ENCODE data around the gene EFCAB13.

Gene EFCAB13

DNA sequence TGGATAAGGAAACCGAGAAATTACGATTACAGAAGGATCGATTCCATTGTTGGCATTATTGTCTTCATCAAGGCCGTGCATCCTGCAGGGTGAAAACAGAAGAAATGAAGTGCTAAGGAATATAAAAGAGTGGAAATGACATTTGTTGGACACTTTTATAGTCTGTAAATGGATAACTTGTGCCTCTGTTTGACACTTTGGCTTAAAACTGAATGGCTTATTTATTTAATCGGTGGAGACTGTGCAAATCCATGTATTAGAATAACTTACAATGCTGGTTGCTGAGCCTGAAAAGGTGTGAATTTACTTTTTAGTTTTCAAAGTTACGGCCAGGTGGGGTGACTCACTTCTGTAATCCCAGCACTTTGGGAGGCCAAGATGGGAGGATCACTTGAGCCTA lies 38.8 kb upstream of the EFCAB13 start:
- Histone ChIP-seq H3K36me3 (ENCODE audit: control insufficient read depth, insufficient read depth, low read length) (peaks cover 13% of the 10 kb centered on the region), H3K9ac (ENCODE audit: low read length) (no peak overlapping the region), H3K27ac (ENCODE audit: low read depth, low read length) (no peak overlapping the region), H3K4me1 (ENCODE audit: control insufficient read depth, insufficient read depth, low read length) (peaks cover 6% of the 10 kb centered on the region), H3K4me3 (ENCODE audit: low read length) (no peak overlapping the region), H3K27me3 (ENCODE audit: control insufficient read depth, insufficient read depth, low read length) (no peaks in the 10 kb centered on the region)

DNA sequence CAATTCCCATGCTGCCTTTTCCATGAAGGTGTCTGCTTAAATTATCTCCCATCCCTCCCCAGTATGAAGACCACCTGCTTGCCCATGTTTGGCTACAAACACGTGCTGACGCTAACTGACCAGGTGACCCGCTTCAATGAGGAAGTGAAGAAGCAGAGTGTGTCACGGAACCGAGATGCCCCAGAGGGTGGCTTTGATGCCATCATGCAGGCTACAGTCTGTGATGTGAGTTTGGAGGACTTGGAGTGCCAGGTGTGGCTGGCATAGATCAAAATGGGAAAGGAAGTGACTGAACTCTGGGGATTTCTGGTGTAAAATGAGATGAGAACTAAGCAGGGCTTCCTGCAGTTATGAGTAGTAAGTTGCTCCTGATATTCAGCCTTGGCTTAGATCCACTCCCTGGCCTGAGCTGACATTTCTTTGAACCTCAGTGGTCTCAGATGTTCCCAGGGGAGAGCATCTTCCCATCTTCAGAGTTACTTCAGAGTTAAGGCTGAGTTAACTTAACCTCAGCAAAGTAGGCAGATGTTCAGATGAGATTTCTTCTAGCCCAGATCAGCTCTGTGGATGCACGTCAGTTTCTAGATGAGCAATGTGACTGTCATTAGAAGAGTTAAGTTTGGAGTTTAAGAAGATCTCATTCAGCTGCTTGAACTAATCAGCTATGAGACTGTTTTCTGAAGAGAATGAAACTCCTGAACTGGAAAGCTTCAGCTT lies 37.4 kb upstream of the EFCAB13 start:
- H3K4me3 ChIP-seq (ENCODE audit: low read length), result no peak overlapping the region
- no peaks in the 10 kb centered on the region for H3K4me1 ChIP-seq (ENCODE audit: control insufficient read depth, insufficient read depth, low read length)
- H3K9ac ChIP-seq (ENCODE audit: low read length), result no peak overlapping the region
- no peaks in the 10 kb centered on the region for H3K27me3 ChIP-seq (ENCODE audit: control insufficient read depth, insufficient read depth, low read length)
- H3K36me3 ChIP-seq (ENCODE audit: control insufficient read depth, insufficient read depth, low read length), result peaks cover 23% of the 10 kb centered on the region
- H3K27ac ChIP-seq (ENCODE audit: low read depth, low read length), result no peak overlapping the region

DNA sequence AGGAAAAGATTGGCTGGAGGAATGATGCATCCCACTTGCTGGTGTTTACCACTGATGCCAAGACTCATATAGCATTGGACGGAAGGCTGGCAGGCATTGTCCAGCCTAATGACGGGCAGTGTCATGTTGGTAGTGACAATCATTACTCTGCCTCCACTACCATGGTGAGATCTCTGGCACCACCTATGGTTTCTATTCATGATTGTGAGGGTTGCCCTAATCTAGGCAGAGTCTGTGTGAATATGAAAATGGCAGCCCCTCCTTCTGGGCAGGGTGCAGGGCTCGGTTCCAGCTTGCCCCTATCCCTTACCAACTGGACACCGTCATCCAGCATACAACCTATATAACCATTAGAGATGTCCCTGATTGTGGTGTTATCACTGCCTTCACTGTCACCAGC lies 36.7 kb upstream of the EFCAB13 start:
- H3K27me3 ChIP-seq (ENCODE audit: control insufficient read depth, insufficient read depth, low read length), result no peaks in the 10 kb centered on the region
- peaks cover 24% of the 10 kb centered on the region for H3K36me3 ChIP-seq (ENCODE audit: control insufficient read depth, insufficient read depth, low read length)
- no peak overlapping the region for H3K4me3 ChIP-seq (ENCODE audit: low read length)
- H3K4me1 ChIP-seq (ENCODE audit: control insufficient read depth, insufficient read depth, low read length), result no peaks in the 10 kb centered on the region
- H3K9ac ChIP-seq (ENCODE audit: low read length), result no peak overlapping the region
- H3K27ac ChIP-seq (ENCODE audit: low read depth, low read length), result no peak overlapping the region

DNA sequence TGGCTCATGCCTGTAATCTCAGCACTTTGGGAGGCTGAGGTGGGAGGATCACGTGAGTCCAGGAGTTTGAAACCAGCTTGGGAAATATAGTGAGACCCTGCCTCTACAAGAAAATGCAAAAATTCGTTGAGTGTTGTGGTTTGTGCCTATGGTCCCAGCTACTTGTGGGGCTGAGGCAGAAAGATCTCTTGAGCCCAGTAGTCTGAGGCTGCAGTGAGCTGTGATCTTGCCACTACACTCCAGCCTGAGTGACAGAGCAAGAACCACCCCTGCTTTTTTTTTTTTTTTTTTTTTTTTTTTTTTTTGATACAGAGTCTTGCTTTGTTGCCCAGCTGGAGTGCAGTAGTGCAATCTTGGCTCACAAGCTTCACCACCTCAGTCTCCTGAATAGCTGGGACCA lies 36.1 kb upstream of the EFCAB13 start:
- no peak overlapping the region for H3K4me3 ChIP-seq (ENCODE audit: low read length)
- no peak overlapping the region for H3K9ac ChIP-seq (ENCODE audit: low read length)
- no peaks in the 10 kb centered on the region for H3K4me1 ChIP-seq (ENCODE audit: control insufficient read depth, insufficient read depth, low read length)
- H3K27me3 ChIP-seq (ENCODE audit: control insufficient read depth, insufficient read depth, low read length), result no peaks in the 10 kb centered on the region
- peaks cover 29% of the 10 kb centered on the region for H3K36me3 ChIP-seq (ENCODE audit: control insufficient read depth, insufficient read depth, low read length)
- H3K27ac ChIP-seq (ENCODE audit: low read depth, low read length), result no peak overlapping the region

DNA sequence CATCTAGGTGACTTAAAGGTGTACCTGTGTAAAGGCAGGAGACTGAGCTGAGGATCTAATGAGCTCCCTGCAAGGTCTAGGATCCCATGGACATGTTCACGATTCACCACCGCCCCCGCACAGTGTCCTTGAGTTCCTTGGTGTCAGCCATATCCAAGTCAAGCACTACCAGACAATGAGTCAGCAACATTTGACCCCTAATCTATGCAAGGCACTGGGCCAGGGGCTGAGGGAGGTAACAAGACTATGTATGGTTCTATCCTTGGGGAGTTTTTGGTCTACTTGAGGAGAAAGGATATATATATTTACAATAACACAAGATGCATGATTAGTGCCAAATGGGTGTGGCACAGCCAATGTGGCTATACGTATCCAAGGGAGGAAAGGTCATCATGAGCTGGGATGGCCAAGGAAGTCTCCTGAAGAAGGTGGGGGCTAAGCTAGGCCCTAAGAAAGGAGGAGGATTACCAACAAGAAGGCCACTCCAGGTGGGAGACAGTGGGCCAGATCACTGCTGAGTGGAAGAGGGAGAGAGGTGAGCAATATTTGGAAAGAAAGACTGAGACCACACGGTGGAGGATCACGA lies 35.1 kb upstream of the EFCAB13 start:
- Histone ChIP-seq H3K9ac (ENCODE audit: low read length) (no peak overlapping the region), H3K27ac (ENCODE audit: low read depth, low read length) (no peak overlapping the region), H3K4me1 (ENCODE audit: control insufficient read depth, insufficient read depth, low read length) (no peaks in the 10 kb centered on the region), H3K27me3 (ENCODE audit: control insufficient read depth, insufficient read depth, low read length) (no peaks in the 10 kb centered on the region), H3K4me3 (ENCODE audit: low read length) (no peak overlapping the region), H3K36me3 (ENCODE audit: control insufficient read depth, insufficient read depth, low read length) (peaks cover 29% of the 10 kb centered on the region)

DNA sequence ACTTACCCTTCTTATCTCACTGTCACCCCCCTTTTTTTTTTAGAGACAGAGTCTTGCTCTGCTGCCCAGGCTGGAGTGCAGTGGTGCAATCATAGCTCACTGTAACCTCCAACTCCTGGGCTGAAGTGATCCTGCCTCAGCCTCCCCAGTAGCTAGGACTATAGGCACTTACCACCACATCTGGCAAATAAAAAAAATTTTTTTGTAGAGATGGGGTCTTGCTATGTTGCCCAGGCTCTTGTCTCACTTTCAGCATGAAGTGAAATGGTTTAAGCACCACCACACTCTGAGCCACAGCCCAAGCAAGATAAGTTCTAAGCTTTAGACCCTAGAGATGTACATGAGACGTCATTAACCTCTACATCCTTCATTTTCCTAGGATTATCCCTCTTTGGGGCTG lies 34.5 kb upstream of the EFCAB13 start:
- Histone ChIP-seq H3K36me3 (ENCODE audit: control insufficient read depth, insufficient read depth, low read length) (peaks cover 29% of the 10 kb centered on the region), H3K27ac (ENCODE audit: low read depth, low read length) (no peak overlapping the region), H3K4me3 (ENCODE audit: low read length) (no peak overlapping the region), H3K9ac (ENCODE audit: low read length) (no peak overlapping the region), H3K4me1 (ENCODE audit: control insufficient read depth, insufficient read depth, low read length) (no peaks in the 10 kb centered on the region), H3K27me3 (ENCODE audit: control insufficient read depth, insufficient read depth, low read length) (no peaks in the 10 kb centered on the region)

DNA sequence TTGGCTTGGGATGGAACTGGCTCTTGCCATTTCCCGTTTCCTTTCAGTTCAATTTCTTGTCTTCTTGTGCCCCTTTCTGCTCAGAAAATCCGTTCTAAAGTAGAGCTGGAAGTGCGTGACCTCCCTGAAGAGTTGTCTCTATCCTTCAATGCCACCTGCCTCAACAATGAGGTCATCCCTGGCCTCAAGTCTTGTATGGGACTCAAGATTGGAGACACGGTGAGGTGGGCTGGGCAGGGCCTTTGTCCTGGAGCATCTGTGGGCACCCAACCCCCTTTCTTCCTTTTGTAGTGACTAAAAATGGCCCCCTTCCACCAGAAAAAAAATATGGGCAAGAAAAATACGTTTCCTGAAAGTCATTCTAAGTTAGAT lies 32.9 kb upstream of the EFCAB13 start:
- Histone ChIP-seq H3K4me1 (ENCODE audit: control insufficient read depth, insufficient read depth, low read length) (no peaks in the 10 kb centered on the region), H3K27me3 (ENCODE audit: control insufficient read depth, insufficient read depth, low read length) (no peaks in the 10 kb centered on the region), H3K36me3 (ENCODE audit: control insufficient read depth, insufficient read depth, low read length) (peaks cover 24% of the 10 kb centered on the region), H3K9ac (ENCODE audit: low read length) (no peak overlapping the region), H3K27ac (ENCODE audit: low read depth, low read length) (no peak overlapping the region), H3K4me3 (ENCODE audit: low read length) (no peak overlapping the region)

DNA sequence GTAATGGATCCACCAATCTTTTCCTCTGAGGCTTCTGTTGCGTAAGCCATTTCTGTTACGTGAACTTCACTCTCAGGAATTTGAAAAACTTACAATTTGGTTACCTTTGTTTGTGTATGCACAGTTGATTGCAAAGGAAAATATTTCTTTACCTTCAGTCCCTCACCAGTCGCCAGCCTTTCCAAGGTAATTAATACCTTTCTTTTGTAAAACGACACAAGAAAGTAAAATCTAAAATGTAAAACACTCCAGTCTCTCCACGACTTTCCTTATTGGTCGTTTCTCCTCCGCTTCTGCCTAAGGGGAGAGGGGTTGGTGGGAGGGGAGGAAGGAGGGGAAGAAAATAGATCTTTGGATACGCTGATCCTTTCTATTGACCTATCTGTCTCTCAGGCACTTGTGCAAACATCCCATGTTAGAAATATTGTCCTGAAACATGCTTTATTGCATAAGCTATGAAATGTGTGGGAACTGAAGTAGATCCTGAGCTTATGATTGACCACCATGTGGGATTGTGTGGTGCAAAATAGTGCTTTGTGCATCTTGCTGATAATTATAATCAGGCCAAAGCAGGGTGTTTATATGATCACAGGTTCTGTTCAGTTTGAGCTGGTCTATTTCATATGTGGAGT lies 32.4 kb upstream of the EFCAB13 start:
- H3K36me3 ChIP-seq (ENCODE audit: control insufficient read depth, insufficient read depth, low read length), result peaks cover 24% of the 10 kb centered on the region
- no peaks in the 10 kb centered on the region for H3K4me1 ChIP-seq (ENCODE audit: control insufficient read depth, insufficient read depth, low read length)
- H3K4me3 ChIP-seq (ENCODE audit: low read length), result no peak overlapping the region
- no peak overlapping the region for H3K9ac ChIP-seq (ENCODE audit: low read length)
- no peak overlapping the region for H3K27ac ChIP-seq (ENCODE audit: low read depth, low read length)
- no peaks in the 10 kb centered on the region for H3K27me3 ChIP-seq (ENCODE audit: control insufficient read depth, insufficient read depth, low read length)

DNA sequence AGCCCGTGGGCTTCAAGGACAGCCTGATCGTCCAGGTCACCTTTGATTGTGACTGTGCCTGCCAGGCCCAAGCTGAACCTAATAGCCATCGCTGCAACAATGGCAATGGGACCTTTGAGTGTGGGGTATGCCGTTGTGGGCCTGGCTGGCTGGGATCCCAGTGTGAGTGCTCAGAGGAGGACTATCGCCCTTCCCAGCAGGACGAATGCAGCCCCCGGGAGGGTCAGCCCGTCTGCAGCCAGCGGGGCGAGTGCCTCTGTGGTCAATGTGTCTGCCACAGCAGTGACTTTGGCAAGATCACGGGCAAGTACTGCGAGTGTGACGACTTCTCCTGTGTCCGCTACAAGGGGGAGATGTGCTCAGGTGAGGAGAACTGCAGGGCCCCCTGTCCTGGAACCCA lies 31.5 kb upstream of the EFCAB13 start:
- Histone ChIP-seq H3K4me1 (ENCODE audit: control insufficient read depth, insufficient read depth, low read length) (no peaks in the 10 kb centered on the region), H3K27me3 (ENCODE audit: control insufficient read depth, insufficient read depth, low read length) (no peaks in the 10 kb centered on the region), H3K4me3 (ENCODE audit: low read length) (no peak overlapping the region), H3K27ac (ENCODE audit: low read depth, low read length) (no peak overlapping the region), H3K36me3 (ENCODE audit: control insufficient read depth, insufficient read depth, low read length) (peaks cover 21% of the 10 kb centered on the region), H3K9ac (ENCODE audit: low read length) (no peak overlapping the region)

DNA sequence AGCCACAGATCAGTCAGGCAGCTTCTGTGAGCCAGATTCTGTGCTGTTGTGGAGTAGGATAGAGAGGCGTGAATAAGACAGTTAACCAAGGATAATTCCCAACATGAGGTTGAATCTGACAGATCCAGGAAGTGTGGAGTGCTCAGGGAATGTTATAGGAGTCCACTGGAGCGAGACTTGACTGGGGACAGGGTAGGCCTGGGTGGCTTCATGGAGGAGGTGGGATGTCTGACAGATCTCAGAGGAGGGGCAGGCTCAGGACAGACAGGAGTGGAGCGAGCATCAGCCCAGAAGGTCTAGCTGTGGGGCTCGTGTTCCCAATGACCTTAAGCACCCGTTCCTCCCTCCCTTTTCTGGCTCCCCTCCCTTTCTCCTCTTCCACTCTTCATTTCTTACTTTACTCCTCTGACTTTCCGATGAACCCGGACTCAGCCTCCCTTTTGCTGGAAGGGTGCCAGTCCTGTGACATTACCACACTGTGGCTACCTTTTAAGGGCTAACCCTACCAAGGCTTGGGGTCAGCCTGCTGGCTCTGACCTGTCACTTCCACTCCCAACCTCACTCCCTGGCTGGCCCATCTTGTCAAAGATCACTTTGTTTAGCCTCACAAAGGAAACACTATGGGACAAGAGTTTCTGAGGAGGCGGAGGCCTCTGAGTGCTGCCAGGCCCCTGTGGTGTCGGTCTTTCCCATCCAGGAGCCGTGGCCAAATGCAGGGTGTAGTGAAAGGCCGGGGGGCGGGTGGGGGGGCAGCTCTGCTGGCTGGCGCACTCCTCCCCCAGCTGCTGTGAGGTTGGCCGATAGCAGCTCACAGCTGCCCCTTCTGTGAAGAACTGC lies 28.5 kb upstream of the EFCAB13 start:
- Histone ChIP-seq H3K27me3 (ENCODE audit: control insufficient read depth, insufficient read depth, low read length) (no peaks in the 10 kb centered on the region), H3K36me3 (ENCODE audit: control insufficient read depth, insufficient read depth, low read length) (peaks cover 17% of the 10 kb centered on the region), H3K4me3 (ENCODE audit: low read length) (no peak overlapping the region), H3K27ac (ENCODE audit: low read depth, low read length) (no peak overlapping the region), H3K4me1 (ENCODE audit: control insufficient read depth, insufficient read depth, low read length) (no peaks in the 10 kb centered on the region), H3K9ac (ENCODE audit: low read length) (no peak overlapping the region)

DNA sequence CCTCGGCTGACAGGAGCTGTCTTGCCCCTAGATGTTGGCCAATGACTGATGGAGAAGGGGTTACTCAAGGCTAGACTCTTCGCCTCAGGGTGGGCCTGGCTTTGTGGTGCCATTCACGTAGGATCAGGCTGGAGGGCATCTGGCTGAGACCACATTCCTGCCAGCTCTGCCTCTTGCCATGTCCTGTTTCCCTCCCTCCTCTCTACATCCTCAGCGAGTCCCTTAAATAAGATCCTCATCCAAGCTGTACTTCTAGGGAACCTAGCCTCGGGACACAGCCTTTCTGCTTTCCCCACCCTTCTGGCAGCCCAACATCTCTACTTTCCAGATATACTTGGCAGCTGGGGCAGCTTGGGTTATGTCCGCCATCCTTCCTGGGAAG lies 27.9 kb upstream of the EFCAB13 start:
- no peak overlapping the region for H3K4me3 ChIP-seq (ENCODE audit: low read length)
- peaks cover 15% of the 10 kb centered on the region for H3K36me3 ChIP-seq (ENCODE audit: control insufficient read depth, insufficient read depth, low read length)
- no peaks in the 10 kb centered on the region for H3K4me1 ChIP-seq (ENCODE audit: control insufficient read depth, insufficient read depth, low read length)
- H3K9ac ChIP-seq (ENCODE audit: low read length), result no peak overlapping the region
- H3K27me3 ChIP-seq (ENCODE audit: control insufficient read depth, insufficient read depth, low read length), result no peaks in the 10 kb centered on the region
- no peak overlapping the region for H3K27ac ChIP-seq (ENCODE audit: low read depth, low read length)

DNA sequence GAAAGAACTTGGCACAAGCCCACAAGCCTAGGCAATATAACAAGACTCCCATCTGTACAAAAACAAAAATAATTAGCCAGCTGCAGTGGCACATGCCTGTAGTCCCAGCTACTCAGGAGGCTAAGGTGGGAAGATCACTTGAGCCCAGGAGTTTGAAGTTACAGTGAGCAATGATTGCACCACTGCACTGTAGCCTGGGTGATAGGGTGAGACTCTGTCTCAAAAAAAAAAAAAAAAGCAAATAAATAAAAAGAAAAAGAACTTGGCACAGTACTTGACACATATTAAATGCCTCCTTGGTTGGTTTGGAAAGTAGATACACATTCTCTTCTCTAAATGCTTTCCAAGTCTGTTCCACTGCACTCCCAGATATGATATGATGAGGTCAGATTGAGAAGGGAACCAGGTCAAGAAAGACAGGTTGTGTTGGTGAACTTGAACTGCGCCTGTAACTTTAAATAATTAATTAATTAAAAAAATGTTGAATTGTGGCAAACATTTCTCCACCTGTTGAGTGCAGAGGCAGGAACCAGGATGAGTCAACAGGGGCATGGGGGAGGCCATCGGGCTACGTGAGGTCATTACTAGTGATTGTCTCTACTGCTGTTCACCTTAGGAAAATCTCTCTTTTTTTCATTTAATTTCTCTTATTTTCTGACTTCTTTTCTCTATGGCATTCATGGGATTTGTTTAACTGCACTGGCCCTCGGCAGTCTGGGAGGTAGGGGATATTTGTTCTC lies 25.9 kb upstream of the EFCAB13 start:
- Histone ChIP-seq H3K4me3 (ENCODE audit: low read length) (no peak overlapping the region), H3K27me3 (ENCODE audit: control insufficient read depth, insufficient read depth, low read length) (no peaks in the 10 kb centered on the region), H3K9ac (ENCODE audit: low read length) (no peak overlapping the region), H3K4me1 (ENCODE audit: control insufficient read depth, insufficient read depth, low read length) (no peaks in the 10 kb centered on the region), H3K27ac (ENCODE audit: low read depth, low read length) (no peak overlapping the region), H3K36me3 (ENCODE audit: control insufficient read depth, insufficient read depth, low read length) (peaks cover 10% of the 10 kb centered on the region)

All from rectal smooth muscle tissue (tissue), 1 donor.